ENCODE results near the gene IGSF21. TPM values are rescaled to one million over a fixed set of nuclear protein-coding genes. Genes with fewer than 3 reads are reported as not detected.

Gene IGSF21
- total RNA-seq, 1 donor from 2014 or later, result not detected

GRCh38 chr1:18319099-18319498 is 211.5 kb downstream of the IGSF21 start:
- no peak for TF ChIP-seq CTCF (IDR thresholded peaks at IDR 0.05; ENCODE audit: unreplicated experiment)
- H3K4me3 Mint-ChIP-seq (ENCODE audit: low read depth), result no peak overlapping the region
- peaks cover 7% of the 10 kb centered on the region for H3K27me3 Mint-ChIP-seq
- DNase-seq (ENCODE audit: low spot score, unreplicated experiment), result no peak
- H3K36me3 Mint-ChIP-seq (ENCODE audit: insufficient read depth), result no peaks in the 10 kb centered on the region
- no peaks in the 10 kb centered on the region for H3K4me1 Mint-ChIP-seq (ENCODE audit: low read depth)
- no peaks in the 10 kb centered on the region for H3K9me3 Mint-ChIP-seq (ENCODE audit: low read depth)
- H3K27ac Mint-ChIP-seq, result no peak overlapping the region

DNA sequence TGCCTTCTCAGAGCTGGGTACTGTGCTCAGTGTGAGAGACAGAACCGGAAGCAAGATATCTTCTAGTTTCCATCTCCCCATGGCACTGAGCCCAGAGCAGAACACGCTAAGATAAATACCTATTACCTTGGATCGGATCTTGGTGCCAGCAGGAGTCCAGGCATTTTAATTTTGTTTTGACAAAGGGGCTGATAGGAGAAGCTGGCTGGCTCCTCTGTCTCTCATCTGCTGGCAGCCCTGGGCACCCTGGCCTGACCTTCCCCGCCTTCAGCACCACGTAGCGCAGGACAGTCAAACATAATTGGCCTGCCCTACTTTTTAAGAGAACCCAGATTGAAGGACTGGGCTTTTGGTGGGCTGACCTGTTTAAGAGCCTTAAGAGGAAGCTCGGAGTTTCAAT is 212.5 kb downstream of the IGSF21 start:
- no peak for TF ChIP-seq CTCF (IDR thresholded peaks at IDR 0.05; ENCODE audit: unreplicated experiment)
- H3K27ac Mint-ChIP-seq, result no peak overlapping the region
- no peaks in the 10 kb centered on the region for H3K9me3 Mint-ChIP-seq (ENCODE audit: low read depth)
- H3K27me3 Mint-ChIP-seq, result peaks cover 8% of the 10 kb centered on the region
- no peak overlapping the region for H3K4me3 Mint-ChIP-seq (ENCODE audit: low read depth)
- no peaks in the 10 kb centered on the region for H3K36me3 Mint-ChIP-seq (ENCODE audit: insufficient read depth)
- DNase-seq (ENCODE audit: low spot score, unreplicated experiment), result no peak
- no peaks in the 10 kb centered on the region for H3K4me1 Mint-ChIP-seq (ENCODE audit: low read depth)

GRCh38 chr1:18322368-18323032 is 214.9 kb downstream of the IGSF21 start:
- H3K4me1 Mint-ChIP-seq (ENCODE audit: low read depth), result no peaks in the 10 kb centered on the region
- H3K27ac Mint-ChIP-seq, result no peak overlapping the region
- no peak overlapping the region for H3K4me3 Mint-ChIP-seq (ENCODE audit: low read depth)
- H3K27me3 Mint-ChIP-seq, result peaks cover 18% of the 10 kb centered on the region
- DNase-seq (ENCODE audit: low spot score, unreplicated experiment), result no peak
- H3K9me3 Mint-ChIP-seq (ENCODE audit: low read depth), result no peaks in the 10 kb centered on the region
- peak; percentile 58 for TF ChIP-seq CTCF (IDR thresholded peaks at IDR 0.05; ENCODE audit: unreplicated experiment)
- no peaks in the 10 kb centered on the region for H3K36me3 Mint-ChIP-seq (ENCODE audit: insufficient read depth)

GRCh38 chr1:18323259-18323658 is 215.7 kb downstream of the IGSF21 start:
- DNase-seq (ENCODE audit: low spot score, unreplicated experiment), result no peak
- no peaks in the 10 kb centered on the region for H3K9me3 Mint-ChIP-seq (ENCODE audit: low read depth)
- H3K4me3 Mint-ChIP-seq (ENCODE audit: low read depth), result no peak overlapping the region
- TF ChIP-seq CTCF (IDR thresholded peaks at IDR 0.05; ENCODE audit: unreplicated experiment), result no peak
- H3K36me3 Mint-ChIP-seq (ENCODE audit: insufficient read depth), result no peaks in the 10 kb centered on the region
- H3K4me1 Mint-ChIP-seq (ENCODE audit: low read depth), result no peaks in the 10 kb centered on the region
- no peak overlapping the region for H3K27ac Mint-ChIP-seq
- peaks cover 19% of the 10 kb centered on the region for H3K27me3 Mint-ChIP-seq

GRCh38 chr1:18324246-18324645 is 216.6 kb downstream of the IGSF21 start:
- no peak for DNase-seq (ENCODE audit: low spot score, unreplicated experiment)
- TF ChIP-seq CTCF (IDR thresholded peaks at IDR 0.05; ENCODE audit: unreplicated experiment), result peak; percentile 41
- no peak overlapping the region for H3K4me3 Mint-ChIP-seq (ENCODE audit: low read depth)
- H3K4me1 Mint-ChIP-seq (ENCODE audit: low read depth), result no peaks in the 10 kb centered on the region
- H3K9me3 Mint-ChIP-seq (ENCODE audit: low read depth), result no peaks in the 10 kb centered on the region
- H3K27ac Mint-ChIP-seq, result no peak overlapping the region
- H3K36me3 Mint-ChIP-seq (ENCODE audit: insufficient read depth), result no peaks in the 10 kb centered on the region
- H3K27me3 Mint-ChIP-seq, result peaks cover 26% of the 10 kb centered on the region
